ENCODE measurements around the gene TIPRL.
A peak's percentile ranks its signal among the peaks of the same experiment; 100 is the strongest.
"Not testable (repeated sequence)": the region's sequence is repeated elsewhere in the genome, so short reads cannot be mapped to it uniquely, and the experiment has no call there.

Gene TIPRL

DNA sequence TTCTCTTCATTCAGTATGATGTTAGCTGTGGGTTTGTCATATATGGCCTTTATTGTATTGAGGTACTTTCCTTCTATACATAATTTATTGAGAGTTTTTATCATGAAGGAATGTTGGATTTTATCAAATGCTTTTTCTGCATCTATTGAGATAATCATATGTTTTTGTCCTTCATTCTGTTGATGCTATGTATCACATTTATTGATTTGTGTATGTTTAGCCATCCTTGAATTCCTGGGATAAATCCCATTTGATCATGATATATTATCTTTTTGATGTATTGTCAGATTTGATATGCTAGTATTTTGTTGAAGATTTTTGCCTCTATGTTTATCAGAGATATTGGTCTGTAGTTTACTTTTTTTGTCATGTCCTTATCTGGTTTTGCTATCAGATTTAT is 21.1 kb upstream of the TIPRL start:
- no peak for DNase-seq

GRCh38 chr1:168159251-168159650 is 19.5 kb upstream of the TIPRL start:
- DNase-seq: no peak

DNA sequence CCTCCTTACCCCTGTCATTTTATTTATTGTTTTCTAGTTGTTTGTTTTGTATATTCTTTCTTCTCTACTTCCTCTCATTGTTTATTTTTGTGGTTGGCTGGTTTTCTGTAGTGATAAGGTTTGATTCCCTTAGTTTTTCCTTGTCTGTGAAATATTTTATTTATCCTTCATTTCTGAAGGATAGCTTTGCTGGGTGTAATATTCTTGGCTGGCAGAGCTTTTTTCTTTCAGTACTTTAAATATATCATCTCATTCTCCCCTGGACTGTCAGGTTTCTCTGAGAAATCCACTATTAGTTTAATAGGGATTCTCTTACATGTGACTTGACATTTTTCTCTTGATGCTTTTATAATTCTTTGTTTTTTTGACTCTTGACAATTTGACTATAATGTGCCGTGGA is 18.8 kb upstream of the TIPRL start:
- DNase-seq: no peak

DNA sequence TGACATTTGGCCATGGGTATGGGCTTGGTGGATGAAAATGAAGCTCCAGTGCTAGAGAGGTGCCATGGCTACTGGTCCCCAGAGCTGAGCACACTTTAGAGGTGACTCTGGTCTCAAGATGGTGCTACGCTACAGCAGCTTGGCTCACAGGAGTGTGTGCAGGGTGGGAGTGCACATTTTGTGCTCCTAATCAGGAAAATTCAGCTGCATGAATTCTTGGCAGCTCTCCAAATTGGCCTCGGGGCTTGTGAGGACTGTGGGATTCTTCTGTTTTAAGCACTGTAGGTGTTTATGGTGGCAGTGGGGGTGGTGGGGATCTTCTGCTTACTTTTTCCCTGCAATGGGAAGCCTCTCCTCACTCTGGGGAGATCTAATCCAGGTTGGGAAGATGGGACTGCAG is 17.3 kb upstream of the TIPRL start:
- no peak for DNase-seq

DNA sequence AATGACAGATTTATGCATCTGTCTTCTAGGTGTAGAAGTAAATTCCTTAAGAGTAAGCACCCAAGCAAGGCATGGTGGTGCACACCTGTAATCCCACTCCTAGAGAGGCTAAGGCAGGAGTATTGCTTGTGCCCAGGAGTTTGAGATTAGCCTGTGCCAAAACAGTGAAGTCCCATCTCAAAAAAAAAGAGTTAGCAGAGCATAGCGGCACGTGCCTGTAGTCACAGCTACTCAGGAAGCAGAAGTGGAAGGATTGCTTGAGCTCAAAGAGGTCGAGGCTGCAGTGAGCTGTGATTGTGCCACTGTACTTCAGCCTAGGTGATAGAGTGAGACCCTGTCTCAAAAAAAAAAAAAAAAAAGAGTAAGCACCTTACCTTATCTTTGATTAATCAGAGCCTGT is 15.1 kb upstream of the TIPRL start:
- DNase-seq: no peak

GRCh38 chr1:168164771-168165170 is 14.0 kb upstream of the TIPRL start:
- DNase-seq: no peak

DNA sequence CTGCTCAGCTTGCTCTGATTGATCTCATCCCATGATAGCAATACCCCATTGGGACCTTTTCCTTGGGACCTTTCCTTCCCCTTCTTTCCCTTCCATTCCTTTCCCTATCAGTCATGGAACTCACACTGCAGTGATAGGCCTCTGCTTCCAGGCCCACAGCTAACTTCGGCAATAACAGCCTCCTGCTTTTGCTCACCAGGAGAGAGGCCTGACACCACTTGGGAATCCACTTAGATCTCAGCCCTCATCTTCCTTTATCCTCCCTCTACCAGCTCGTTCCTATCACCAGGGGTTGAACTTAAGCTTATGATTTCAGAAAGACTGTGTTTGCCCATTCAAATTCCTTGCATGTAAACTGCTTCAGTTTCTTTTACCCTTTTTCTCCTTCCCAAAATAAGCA is 11.0 kb upstream of the TIPRL start:
- no peak for DNase-seq

DNA sequence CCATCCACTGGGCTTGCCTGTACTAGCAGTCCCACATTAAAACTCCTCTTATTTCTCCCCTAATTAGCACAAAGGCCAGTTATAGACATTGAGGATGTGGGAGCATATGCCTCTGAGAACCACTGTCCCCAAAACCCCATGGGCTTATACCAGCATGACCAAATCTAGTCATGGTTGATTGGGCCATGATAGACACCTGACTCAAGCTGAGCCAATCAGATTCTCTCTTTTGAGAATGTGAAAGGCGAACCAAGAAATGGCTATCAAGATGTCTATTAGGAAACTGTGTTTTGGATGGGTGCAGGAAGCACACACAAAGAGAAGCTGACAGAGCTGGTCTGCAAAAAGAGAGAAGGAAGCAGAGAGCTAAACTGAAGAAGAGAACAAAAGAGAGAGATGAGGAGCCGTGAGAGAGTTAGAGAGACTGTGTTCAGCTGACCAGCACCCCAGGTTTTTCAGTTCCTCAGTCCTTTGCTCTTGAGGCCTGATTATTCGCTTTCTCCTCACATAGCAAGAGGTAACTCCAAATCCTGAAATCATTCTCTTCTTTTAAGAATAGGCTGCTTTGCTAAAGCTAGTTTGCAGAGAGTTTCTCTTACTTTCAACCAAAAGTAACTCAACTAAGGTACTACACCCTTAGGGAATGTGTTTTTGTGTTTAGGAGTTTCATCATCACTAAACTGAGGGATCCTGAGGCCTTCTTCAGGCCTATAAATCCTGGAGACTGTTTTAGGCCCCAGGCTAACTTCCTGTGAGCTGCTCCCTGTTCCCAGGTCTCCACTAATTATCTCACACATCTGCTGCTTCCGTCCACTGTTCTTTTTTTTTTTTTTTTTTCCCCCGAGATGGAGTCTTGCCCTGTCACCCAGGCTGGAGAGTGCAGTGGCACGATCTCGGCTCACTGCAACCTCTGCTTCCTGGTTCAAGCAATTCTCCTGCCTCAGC is 7.9 kb upstream of the TIPRL start:
- DNase-seq: no peak

DNA sequence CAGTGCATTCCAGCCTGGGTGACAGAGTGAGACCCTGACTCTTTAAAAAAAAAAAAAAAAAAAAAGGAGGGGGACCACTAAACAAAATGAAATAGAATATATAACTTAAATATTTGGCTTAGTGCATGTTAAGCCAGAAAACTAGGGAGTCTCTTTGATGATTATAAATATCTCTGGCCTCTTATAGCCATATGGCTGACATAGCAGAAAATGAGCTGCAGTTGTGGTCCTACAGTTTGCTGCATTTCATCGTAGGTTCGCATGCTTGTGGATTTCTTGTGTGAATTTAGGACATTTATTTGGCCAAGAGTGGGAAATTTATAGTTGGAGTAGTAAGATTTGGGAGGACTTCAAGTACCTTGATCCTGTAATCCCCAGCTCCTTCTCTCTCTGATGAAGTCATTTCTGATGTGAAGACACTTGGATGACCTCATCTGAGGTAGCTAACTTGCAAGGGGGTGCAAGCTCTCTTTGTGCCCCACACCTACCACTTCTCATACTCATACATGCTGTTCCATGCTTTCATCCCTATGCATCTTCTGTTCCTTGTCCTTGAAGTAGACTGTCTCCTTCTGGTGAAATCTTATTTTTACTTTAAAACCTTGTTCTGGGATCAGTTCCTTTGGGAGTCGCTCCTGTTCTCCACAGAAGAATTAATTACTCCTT is 6.4 kb upstream of the TIPRL start:
- no peak for DNase-seq

GRCh38 chr1:168178227-168178637 is 530 bp upstream of the TIPRL start:
- no peak for DNase-seq

DNA sequence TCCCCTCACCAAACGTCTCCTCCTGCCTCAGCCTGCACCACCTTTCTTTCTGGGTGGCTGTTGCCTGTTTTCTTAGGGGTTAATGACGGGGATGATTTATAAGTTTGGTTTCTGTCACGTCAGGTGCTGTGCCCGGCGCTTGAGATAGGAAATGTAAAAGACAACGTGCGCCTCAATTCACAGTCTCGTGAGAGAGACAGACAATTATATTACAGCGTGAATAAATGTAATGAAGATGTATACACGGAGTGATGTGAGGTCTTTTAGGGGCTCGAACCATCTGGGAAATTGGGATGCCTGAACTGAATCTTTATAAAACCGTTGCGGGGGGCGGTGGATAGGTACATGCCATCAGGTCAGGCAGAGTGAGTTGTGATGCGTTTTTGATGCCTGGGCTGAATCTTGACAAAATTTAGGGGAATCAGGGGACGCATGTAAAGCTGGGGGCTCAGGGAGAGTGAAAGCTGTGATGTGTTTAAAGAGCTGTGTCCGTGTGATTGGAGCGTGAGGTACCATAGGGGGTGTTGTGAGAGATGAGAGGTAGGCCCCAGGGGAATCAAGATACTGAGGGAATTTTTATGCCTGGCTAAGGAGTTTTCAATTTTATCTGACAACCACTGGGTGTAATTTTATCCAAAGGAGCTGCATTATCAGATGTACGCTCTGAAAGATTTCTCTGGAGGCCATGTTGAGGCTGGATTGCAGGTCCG is 831 bp downstream of the TIPRL start:
- peak in 17 of 58 donors; percentile 3 to 45 (median 30) for DNase-seq

- DNase-seq: peak in 1 of 58 donors; percentile 30
Observed at GRCh38 chr1:168180148-168180524, 1.4 kb downstream of the TIPRL start.

- not testable (repeated sequence) for DNase-seq
Observed at GRCh38 chr1:168181063-168181720, 2.4 kb downstream of the TIPRL start.

GRCh38 chr1:168187177-168187576 is 8.4 kb downstream of the TIPRL start:
- no peak for DNase-seq

DNA sequence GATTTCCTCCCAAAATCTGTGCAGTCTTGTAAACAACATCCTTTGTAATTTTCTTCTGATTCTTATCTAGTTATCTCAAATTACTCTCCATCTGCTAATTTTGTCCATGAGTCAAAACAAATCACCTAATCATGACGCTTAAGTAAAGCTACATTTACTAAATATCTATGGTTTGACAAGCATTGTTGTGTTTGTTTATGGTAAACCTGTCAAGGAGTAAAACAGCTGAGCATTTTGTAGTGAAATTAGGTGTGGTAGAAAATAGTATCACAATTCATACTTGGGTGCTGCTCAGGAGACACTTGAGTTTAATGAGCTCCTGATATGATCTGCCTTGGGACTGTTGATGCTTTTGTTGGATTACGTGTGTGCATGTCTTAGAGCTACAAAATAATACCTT is 11.6 kb downstream of the TIPRL start:
- no peak for DNase-seq

DNA sequence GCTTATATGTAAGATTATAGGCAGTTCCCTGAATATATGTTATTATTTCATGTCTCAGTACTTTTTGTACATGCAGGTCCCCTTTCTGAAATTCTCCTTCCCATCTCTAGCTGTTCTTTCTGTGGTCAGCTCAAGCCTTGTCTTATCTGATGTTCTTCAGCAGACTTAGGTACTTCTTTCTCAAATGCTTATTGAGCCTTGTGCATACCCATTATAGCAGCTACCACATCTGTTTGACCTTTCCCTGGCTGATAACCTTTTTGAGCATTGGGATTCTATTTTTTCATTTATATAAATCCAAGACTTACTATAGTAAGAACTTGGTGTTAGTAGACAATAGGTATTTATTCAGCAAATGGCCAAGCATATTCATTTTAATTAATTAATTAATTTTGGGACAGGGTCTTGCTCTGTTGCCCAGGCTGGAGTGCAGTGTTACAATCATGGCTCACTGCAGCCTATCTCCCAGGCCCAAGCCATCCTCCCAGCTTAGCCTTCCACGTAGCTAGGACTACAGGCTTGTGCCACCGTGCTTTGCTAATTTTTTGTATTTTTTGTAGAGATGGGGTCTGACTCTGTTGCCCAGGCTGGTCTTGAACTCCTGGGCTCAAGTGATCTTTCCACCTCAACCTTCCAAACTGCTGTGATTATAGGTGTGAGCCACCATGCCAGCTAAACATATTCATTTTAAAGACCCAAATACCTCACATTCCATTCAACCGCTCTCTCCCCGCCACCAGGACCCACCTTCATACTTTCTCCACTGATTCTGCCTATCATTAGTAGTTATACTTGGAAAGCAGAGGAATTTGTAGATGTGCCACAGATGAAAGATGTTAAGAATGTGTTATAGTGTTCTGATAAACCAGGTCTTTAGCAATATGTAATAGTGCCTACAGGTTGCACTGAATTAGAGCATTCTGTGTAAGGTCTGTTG is 16.7 kb downstream of the TIPRL start:
- no peak for DNase-seq

DNA sequence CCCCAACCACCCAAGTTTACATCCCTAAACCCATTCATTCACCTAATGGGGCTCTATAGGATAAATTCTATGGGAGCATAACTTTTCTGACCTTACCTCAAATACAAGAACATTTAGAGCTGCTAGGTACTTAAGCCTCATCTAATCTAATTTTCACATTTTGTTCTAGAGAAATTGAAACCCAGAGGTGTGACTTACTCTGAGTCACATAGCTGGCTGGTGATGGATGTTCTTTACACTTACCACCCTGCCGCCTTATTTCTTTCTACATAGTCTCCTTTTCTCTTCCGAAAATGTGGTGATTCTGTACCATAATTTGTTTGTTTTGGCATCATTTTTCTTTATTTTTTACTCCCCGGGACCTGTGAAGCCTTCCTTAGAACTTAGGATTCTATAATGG is 20.3 kb downstream of the TIPRL start:
- DNase-seq: no peak

- DNase-seq: no peak
Observed at GRCh38 chr1:168202941-168203654, 24.3 kb downstream of the TIPRL start.

- no peak for DNase-seq
Observed at GRCh38 chr1:168206111-168206510, 27.3 kb downstream of the TIPRL start.

GRCh38 chr1:168207673-168208072 is 28.9 kb downstream of the TIPRL start:
- not testable (repeated sequence) for DNase-seq

All from anterior cingulate cortex (tissue), 58 donors.